Measurements from ENCODE around the gene FAT2.

FAT2 gene

DNA sequence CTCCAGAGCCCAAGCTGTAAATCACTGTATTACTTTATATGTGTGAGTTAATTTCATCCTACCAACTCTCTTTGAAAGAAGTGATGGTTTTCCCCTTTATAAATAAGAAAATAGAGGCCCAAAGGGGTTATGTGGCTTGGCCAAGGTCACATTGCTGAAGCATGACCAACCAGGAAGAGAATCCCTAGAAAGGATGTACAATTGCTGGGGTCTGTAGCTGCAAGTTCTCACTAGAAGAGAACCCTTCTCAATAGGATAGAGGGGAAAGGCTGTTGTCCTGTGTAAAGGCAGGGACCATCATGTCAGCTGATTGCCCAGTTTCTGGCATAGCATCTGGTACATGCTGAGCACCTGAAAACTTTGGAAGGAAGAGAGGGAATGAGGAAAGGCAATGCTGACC is 39.0 kb upstream of the FAT2 start:
- H2AK5ac ChIP-seq (ENCODE audit: low read length, severe bottlenecking) = peak overlapping the region; percentile 61

GRCh38 chr5:151628112-151628823 is 37.1 kb upstream of the FAT2 start:
- Histone ChIP-seq H2BK15ac (ENCODE audit: low read depth, poor library complexity, severe bottlenecking) (no peak overlapping the region), H4K8ac (ENCODE audit: low read length) (no peak overlapping the region), H2AK5ac (ENCODE audit: low read length, severe bottlenecking) (no peak overlapping the region), H3K4me3 (ENCODE audit: insufficient read depth in 1 of 2, low read depth in 1 of 2, low read length in 2 of 2) (no peak overlapping the region), H2AFZ (ENCODE audit: low read depth, low read length) (peak overlapping the region; percentile 6), H3K27ac (ENCODE audit: low read length, poor library complexity, severe bottlenecking) (peak overlapping the region; percentile 63), H3K18ac (ENCODE audit: low read depth in 1 of 2, low read length in 2 of 2) (no peak overlapping the region), H3K9me3 (ENCODE audit: control insufficient read depth, low read length) (no peaks in the 10 kb centered on the region), H2BK12ac (ENCODE audit: low read length in 2 of 2) (no peak overlapping the region), H3K4me2 (ENCODE audit: low read length, poor library complexity, severe bottlenecking) (no peak overlapping the region), H2BK5ac (ENCODE audit: low read depth, low read length, poor library complexity, severe bottlenecking) (no peak overlapping the region), H3K14ac (ENCODE audit: low read length in 2 of 2) (no peak overlapping the region), H3K36me3 (ENCODE audit: control insufficient read depth in 1 of 2, insufficient read depth in 2 of 2, low read depth in 1 of 2, low read length in 2 of 2) (no peaks in the 10 kb centered on the region), H3K27me3 (ENCODE audit: control insufficient read depth in 1 of 2, insufficient read depth in 1 of 2, low read length in 2 of 2) (peaks cover 0 to 2% of the 10 kb centered on the region in 2 experiments), H3K9ac (ENCODE audit: low read length) (no peak overlapping the region), H3K79me1 (replicated peaks; ENCODE audit: low read length, poor library complexity, severe bottlenecking) (no peaks in the 10 kb centered on the region), H3K4me1 (ENCODE audit: control insufficient read depth, insufficient read depth, low read depth, low read length) (peaks cover 21% of the 10 kb centered on the region), H4K91ac (ENCODE audit: low read length) (no peak overlapping the region), H2BK120ac (ENCODE audit: low read depth, low read length) (no peak overlapping the region), H3K4ac (ENCODE audit: low read depth in 1 of 2, low read length in 2 of 2) (no peak overlapping the region), H3K23ac (ENCODE audit: low read length in 2 of 2) (no peak overlapping the region)
- DNase-seq = no peak
- 88% methylated on average over 5 of the region's 7 CpGs for WGBS

More for the DNA sequence above, 39.0 kb upstream of the FAT2 start:
- H4K91ac ChIP-seq (ENCODE audit: low read length) = no peak overlapping the region
- H3K4me2 ChIP-seq (ENCODE audit: low read length, poor library complexity, severe bottlenecking) = no peak overlapping the region
- H3K18ac ChIP-seq (ENCODE audit: low read depth in 1 of 2, low read length in 2 of 2) = no peak overlapping the region
- H3K27me3 ChIP-seq (ENCODE audit: control insufficient read depth in 1 of 2, insufficient read depth in 1 of 2, low read length in 2 of 2) = peaks cover 0 to 11% of the 10 kb centered on the region in 2 experiments
- no peak overlapping the region for H3K23ac ChIP-seq (ENCODE audit: low read length in 2 of 2)
- H3K9ac ChIP-seq (ENCODE audit: low read length) = no peak overlapping the region
- no peaks in the 10 kb centered on the region for H3K36me3 ChIP-seq (ENCODE audit: control insufficient read depth in 1 of 2, insufficient read depth in 2 of 2, low read depth in 1 of 2, low read length in 2 of 2)
- no peak overlapping the region for H4K8ac ChIP-seq (ENCODE audit: low read length)
- no peak overlapping the region for H2BK15ac ChIP-seq (ENCODE audit: low read depth, poor library complexity, severe bottlenecking)
- no peak overlapping the region for H2AFZ ChIP-seq (ENCODE audit: low read depth, low read length)
- H3K4ac ChIP-seq (ENCODE audit: low read depth in 1 of 2, low read length in 2 of 2) = no peak overlapping the region
- H2BK5ac ChIP-seq (ENCODE audit: low read depth, low read length, poor library complexity, severe bottlenecking) = no peak overlapping the region
- no peak for DNase-seq
- H3K9me3 ChIP-seq (ENCODE audit: control insufficient read depth, low read length) = no peaks in the 10 kb centered on the region
- H3K79me1 ChIP-seq (replicated peaks; ENCODE audit: low read length, poor library complexity, severe bottlenecking) = no peaks in the 10 kb centered on the region
- H2BK120ac ChIP-seq (ENCODE audit: low read depth, low read length) = no peak overlapping the region
- peaks cover 21% of the 10 kb centered on the region for H3K4me1 ChIP-seq (ENCODE audit: control insufficient read depth, insufficient read depth, low read depth, low read length)
- no peak overlapping the region for H3K27ac ChIP-seq (ENCODE audit: low read length, poor library complexity, severe bottlenecking)
- no peak overlapping the region for H3K4me3 ChIP-seq (ENCODE audit: insufficient read depth in 1 of 2, low read depth in 1 of 2, low read length in 2 of 2)
- no peak overlapping the region for H2BK12ac ChIP-seq (ENCODE audit: low read length in 2 of 2)
- H3K14ac ChIP-seq (ENCODE audit: low read length in 2 of 2) = no peak overlapping the region

- no peaks in the 10 kb centered on the region for H3K27me3 ChIP-seq (ENCODE audit: control insufficient read depth in 1 of 2, insufficient read depth in 1 of 2, low read length in 2 of 2)
- H4K8ac ChIP-seq (ENCODE audit: low read length) = no peak overlapping the region
- H4K91ac ChIP-seq (ENCODE audit: low read length) = no peak overlapping the region
- no peak overlapping the region for H3K14ac ChIP-seq (ENCODE audit: low read length in 2 of 2)
- no peak overlapping the region for H3K23ac ChIP-seq (ENCODE audit: low read length in 2 of 2)
- H3K9ac ChIP-seq (ENCODE audit: low read length) = no peak overlapping the region
- no peak overlapping the region for H3K4me3 ChIP-seq (ENCODE audit: insufficient read depth in 1 of 2, low read depth in 1 of 2, low read length in 2 of 2)
- H2AFZ ChIP-seq (ENCODE audit: low read depth, low read length) = no peak overlapping the region
- no peaks in the 10 kb centered on the region for H3K9me3 ChIP-seq (ENCODE audit: control insufficient read depth, low read length)
- WGBS = 87% methylated on average over 6 of the region's 6 CpGs
- no peak overlapping the region for H2BK12ac ChIP-seq (ENCODE audit: low read length in 2 of 2)
- DNase-seq = no peak
- H2BK15ac ChIP-seq (ENCODE audit: low read depth, poor library complexity, severe bottlenecking) = no peak overlapping the region
- H2BK5ac ChIP-seq (ENCODE audit: low read depth, low read length, poor library complexity, severe bottlenecking) = no peak overlapping the region
- H3K27ac ChIP-seq (ENCODE audit: low read length, poor library complexity, severe bottlenecking) = no peak overlapping the region
- H3K79me1 ChIP-seq (replicated peaks; ENCODE audit: low read length, poor library complexity, severe bottlenecking) = no peaks in the 10 kb centered on the region
- no peak overlapping the region for H3K18ac ChIP-seq (ENCODE audit: low read depth in 1 of 2, low read length in 2 of 2)
- H3K4ac ChIP-seq (ENCODE audit: low read depth in 1 of 2, low read length in 2 of 2) = no peak overlapping the region
- H2BK120ac ChIP-seq (ENCODE audit: low read depth, low read length) = no peak overlapping the region
- H2AK5ac ChIP-seq (ENCODE audit: low read length, severe bottlenecking) = no peak overlapping the region
- no peaks in the 10 kb centered on the region for H3K36me3 ChIP-seq (ENCODE audit: control insufficient read depth in 1 of 2, insufficient read depth in 2 of 2, low read depth in 1 of 2, low read length in 2 of 2)
- H3K4me2 ChIP-seq (ENCODE audit: low read length, poor library complexity, severe bottlenecking) = no peak overlapping the region
- peaks cover 22% of the 10 kb centered on the region for H3K4me1 ChIP-seq (ENCODE audit: control insufficient read depth, insufficient read depth, low read depth, low read length)
These were observed 36.5 kb upstream of the FAT2 start for GRCh38 chr5:151627650-151628049.

DNA sequence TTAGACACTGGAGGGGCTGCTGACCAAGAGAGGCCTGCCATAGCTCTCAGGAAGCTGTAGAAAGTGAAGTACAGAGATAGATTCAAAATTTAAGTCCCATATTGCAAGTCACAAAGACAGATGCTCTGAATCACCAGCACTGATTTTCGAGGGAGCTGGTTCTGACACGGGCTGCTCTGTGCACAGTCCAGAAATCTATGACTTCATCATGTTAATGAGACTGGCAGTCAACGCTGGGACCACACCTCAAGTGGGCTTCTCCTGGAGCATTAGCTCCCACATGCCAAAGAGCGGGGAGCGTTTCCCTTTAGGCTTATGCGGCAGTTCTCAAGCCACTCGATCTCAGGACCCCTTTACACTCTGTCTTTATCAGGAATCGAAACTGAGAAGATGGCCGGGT is 34.2 kb upstream of the FAT2 start:
- Histone ChIP-seq H2BK12ac (ENCODE audit: low read length in 2 of 2) (no peak overlapping the region), H3K14ac (ENCODE audit: low read length in 2 of 2) (no peak overlapping the region), H2BK5ac (ENCODE audit: low read depth, low read length, poor library complexity, severe bottlenecking) (no peak overlapping the region), H2BK15ac (ENCODE audit: low read depth, poor library complexity, severe bottlenecking) (no peak overlapping the region), H3K27ac (ENCODE audit: low read length, poor library complexity, severe bottlenecking) (no peak overlapping the region), H3K4me2 (ENCODE audit: low read length, poor library complexity, severe bottlenecking) (no peak overlapping the region), H3K4ac (ENCODE audit: low read depth in 1 of 2, low read length in 2 of 2) (no peak overlapping the region), H2AK5ac (ENCODE audit: low read length, severe bottlenecking) (no peak overlapping the region), H2BK120ac (ENCODE audit: low read depth, low read length) (no peak overlapping the region), H2AFZ (ENCODE audit: low read depth, low read length) (no peak overlapping the region), H3K4me1 (ENCODE audit: control insufficient read depth, insufficient read depth, low read depth, low read length) (peaks cover 20% of the 10 kb centered on the region), H3K36me3 (ENCODE audit: control insufficient read depth in 1 of 2, insufficient read depth in 2 of 2, low read depth in 1 of 2, low read length in 2 of 2) (no peaks in the 10 kb centered on the region), H3K79me1 (replicated peaks; ENCODE audit: low read length, poor library complexity, severe bottlenecking) (no peaks in the 10 kb centered on the region), H4K8ac (ENCODE audit: low read length) (no peak overlapping the region), H4K91ac (ENCODE audit: low read length) (no peak overlapping the region), H3K18ac (ENCODE audit: low read depth in 1 of 2, low read length in 2 of 2) (no peak overlapping the region), H3K4me3 (ENCODE audit: insufficient read depth in 1 of 2, low read depth in 1 of 2, low read length in 2 of 2) (no peak overlapping the region), H3K23ac (ENCODE audit: low read length in 2 of 2) (no peak overlapping the region), H3K9me3 (ENCODE audit: control insufficient read depth, low read length) (no peaks in the 10 kb centered on the region), H3K27me3 (ENCODE audit: control insufficient read depth in 1 of 2, insufficient read depth in 1 of 2, low read length in 2 of 2) (peaks cover 0 to 20% of the 10 kb centered on the region in 2 experiments), H3K9ac (ENCODE audit: low read length) (no peak overlapping the region)
- DNase-seq = no peak
- WGBS = 88% methylated on average over 9 of the region's 9 CpGs
